Right cardiac atrium (tissue), 5 donors: ENCODE results near the gene PPOX. TPM values are rescaled to one million over a fixed set of nuclear protein-coding genes. Genes with fewer than 3 reads are reported as not detected.

Experiments
- ATAC-seq, 2 donors: fragments of 200-7000 bp; cut with Tn5 transposase; one replicate each; pipeline versions ENCODE4 v1.8.0 to v1.9.1; 2020; ENCODE audit warnings: moderate library complexity in 2 of 2, mild to moderate bottlenecking in 1 of 2
- DNase-seq, 3 donors: peaks; one replicate each; pipeline ENCODE4 v3.0.0-alpha.2; 2020
- H3K27ac ChIP-seq: one replicate; pipeline ENCODE4 v1.5.1; 2013; ENCODE audit warnings: mild to moderate bottlenecking, low read length, control low read depth, moderate library complexity
- H3K27me3 ChIP-seq: one replicate; pipeline ENCODE4 v1.6.1; 2013; ENCODE audit not compliant: control insufficient read depth, insufficient read depth
- H3K4me1 ChIP-seq: one replicate; pipeline ENCODE4 v1.6.1; 2013; ENCODE audit warnings: low read length; ENCODE audit not compliant: control insufficient read depth, insufficient read depth
- H3K4me3 ChIP-seq: one replicate; pipeline ENCODE4 v1.5.1; 2013; ENCODE audit warnings: low read length, control low read depth
- H3K9me3 ChIP-seq: one replicate; pipeline ENCODE4 v1.6.1; 2013; ENCODE audit warnings: low read length; ENCODE audit not compliant: control insufficient read depth
- WGBS: extraction: QIAGEN DNeasy Blood & Tissue Kit; methylation state at CpG from one replicate; pipeline ENCODE4 v1.1.7; 2013; 5-methylcytosine and 5-hydroxymethylcytosine counted together
- intact Hi-C, 4 donors: fragments of 100-400 bp; cut with DNase I; formaldehyde crosslinking; loops; one replicate each; pipeline versions ENCODE4 v1.11.0 to v1.14.0; 2022 to 2023
- polyA plus RNA-seq: library from polyadenylated mRNA; stranded (reverse); fragments of 200-250 nt; gene quantifications from one replicate; pipeline ENCODE4 v1.2.3, GENCODE V29; 2013
- total RNA-seq, 4 donors: library from RNA; stranded (reverse); fragmentation: NEBNext Ultra II Directional; extraction: Animal tissue kit (Norgen Biotek cat#: 25700); gene quantifications; one replicate each; pipeline ENCODE4 v1.2.1, GENCODE V29; 2021
- donor health status: healthy with polysubstance abuse.
- donor health status: DM: no; HTN: yes; CAD: no.
- donor health status: DM: no; HTN: no; CAD: no.
- donor health status: DM: no; HTN: yes; CAD: no; lungs with severe emphysema.
- donor health status: DM: yes; HTN: yes; CAD: no.

Gene PPOX
- total and polyA plus RNA-seq, 5 donors, result 11.4 to 16.0 (median 15.2) TPM

- WGBS, result under 1% methylated on average over 33 of the region's 33 CpGs
- H3K27me3 ChIP-seq, result no peaks in the 10 kb centered on the region
- H3K4me1 ChIP-seq, result peaks cover 2% of the 10 kb centered on the region
- ATAC-seq (peak; percentile 91 to 93), DNase-seq (peak; percentile 80 to 91 (median 88))
- peak within 1 kb of the TSS; percentile 97 for H3K27ac ChIP-seq
- peak within 1 kb of the TSS; percentile 93 for H3K4me3 ChIP-seq
- no peaks in the 10 kb centered on the region for H3K9me3 ChIP-seq
- intact Hi-C loops, result no loop called here
Observed at GRCh38 chr1:161153682-161154337, 12.4 kb upstream of the PPOX start, which contains the start of gene UFC1. Gene UFC1, plus strand, starts transcription at chr1:161153978. Its CDS starts 20 bp downstream, at chr1:161153998.

- H3K27ac ChIP-seq, result no peak overlapping the region
- ATAC-seq (no peak), DNase-seq (no peak)
- WGBS, result 82% methylated on average over 1 of the region's 1 CpG
- intact Hi-C loops, result no loop called here
- no peaks in the 10 kb centered on the region for H3K27me3 ChIP-seq
- H3K4me1 ChIP-seq, result peaks cover 4% of the 10 kb centered on the region
- no peak overlapping the region for H3K4me3 ChIP-seq
- no peaks in the 10 kb centered on the region for H3K9me3 ChIP-seq
Observed at GRCh38 chr1:161157867-161158266, 8.4 kb upstream of the PPOX start.

GRCh38 chr1:161158316-161159010 lies 7.8 kb upstream of the PPOX start:
- Histone ChIP-seq H3K27me3 (no peaks in the 10 kb centered on the region), H3K9me3 (no peaks in the 10 kb centered on the region), H3K4me1 (peaks cover 4% of the 10 kb centered on the region), H3K4me3 (no peak overlapping the region), H3K27ac (peak overlapping the region; percentile 68)
- ATAC-seq (no peak), DNase-seq (no peak)
- intact Hi-C loops, result no loop called here
- 78% methylated on average over 9 of the region's 9 CpGs for WGBS

- Histone ChIP-seq H3K4me1 (peaks cover 4% of the 10 kb centered on the region), H3K27me3 (no peaks in the 10 kb centered on the region), H3K27ac (peak within 1 kb of the TSS; percentile 75), H3K4me3 (peak within 1 kb of the TSS; percentile 92), H3K9me3 (no peaks in the 10 kb centered on the region)
- 1% methylated on average over 60 of the region's 60 CpGs for WGBS
- intact Hi-C loops, result no loop called here
- DNase-seq (peak; percentile 94 to 98 (median 97)), ATAC-seq (peak; percentile 95)
Observed at GRCh38 chr1:161159087-161159912, 6.9 kb upstream of the PPOX start, which contains the start of gene USP21. Gene USP21, plus strand, starts transcription at chr1:161159500. Its CDS starts 1,141 bp downstream, at chr1:161160641.

GRCh38 chr1:161159913-161160243 lies 6.3 kb upstream of the PPOX start:
- intact Hi-C loops, result no loop called here
- Histone ChIP-seq H3K9me3 (no peaks in the 10 kb centered on the region), H3K27ac (peak overlapping the region; percentile 75), H3K27me3 (no peaks in the 10 kb centered on the region), H3K4me3 (peak overlapping the region; percentile 92), H3K4me1 (peaks cover 2% of the 10 kb centered on the region)
- 5% methylated on average over 11 of the region's 11 CpGs for WGBS
- DNase-seq, result no peak
- ATAC-seq, result no peak

GRCh38 chr1:161160671-161161145 lies 5.5 kb upstream of the PPOX start:
- Histone ChIP-seq H3K4me3 (no peak overlapping the region), H3K4me1 (peaks cover 3% of the 10 kb centered on the region), H3K27me3 (no peaks in the 10 kb centered on the region), H3K27ac (no peak overlapping the region), H3K9me3 (no peaks in the 10 kb centered on the region)
- intact Hi-C loops, result no loop called here
- 93% methylated on average over 22 of the region's 22 CpGs for WGBS
- no peak for ATAC-seq
- no peak for DNase-seq

- Histone ChIP-seq H3K4me1 (peaks cover 3% of the 10 kb centered on the region), H3K27me3 (no peaks in the 10 kb centered on the region), H3K4me3 (no peak overlapping the region), H3K27ac (no peak overlapping the region), H3K9me3 (no peaks in the 10 kb centered on the region)
- 82% methylated on average over 5 of the region's 5 CpGs for WGBS
- intact Hi-C loops, result no loop called here
- no peak for DNase-seq
- ATAC-seq, result no peak
Observed at GRCh38 chr1:161161652-161162051, 4.6 kb upstream of the PPOX start.

- Histone ChIP-seq H3K4me1 (peaks cover 3% of the 10 kb centered on the region), H3K27me3 (no peaks in the 10 kb centered on the region), H3K4me3 (no peak overlapping the region), H3K9me3 (no peaks in the 10 kb centered on the region), H3K27ac (no peak overlapping the region)
- intact Hi-C loops, result no loop called here
- ATAC-seq (no peak), DNase-seq (no peak)
- 57% methylated on average over 7 of the region's 7 CpGs for WGBS
Observed at GRCh38 chr1:161162052-161162451, 4.2 kb upstream of the PPOX start.

GRCh38 chr1:161162806-161163205 lies 3.4 kb upstream of the PPOX start:
- intact Hi-C loops, result no loop called here
- Histone ChIP-seq H3K27me3 (no peaks in the 10 kb centered on the region), H3K4me3 (no peak overlapping the region), H3K27ac (no peak overlapping the region), H3K9me3 (no peaks in the 10 kb centered on the region), H3K4me1 (peaks cover 6% of the 10 kb centered on the region)
- WGBS, result 92% methylated on average over 10 of the region's 10 CpGs
- DNase-seq, result no peak
- no peak for ATAC-seq

- ATAC-seq (no peak), DNase-seq (peak in 1 of 3 donors; percentile 43)
- Histone ChIP-seq H3K27ac (no peak overlapping the region), H3K27me3 (no peaks in the 10 kb centered on the region), H3K9me3 (no peaks in the 10 kb centered on the region), H3K4me1 (peaks cover 6% of the 10 kb centered on the region), H3K4me3 (no peak overlapping the region)
- intact Hi-C loops, result no loop called here
- 90% methylated on average over 5 of the region's 5 CpGs for WGBS
Observed at GRCh38 chr1:161163793-161164192, 2.4 kb upstream of the PPOX start.
